ENCODE data around the gene ZNF775.

Gene ZNF775

DNA sequence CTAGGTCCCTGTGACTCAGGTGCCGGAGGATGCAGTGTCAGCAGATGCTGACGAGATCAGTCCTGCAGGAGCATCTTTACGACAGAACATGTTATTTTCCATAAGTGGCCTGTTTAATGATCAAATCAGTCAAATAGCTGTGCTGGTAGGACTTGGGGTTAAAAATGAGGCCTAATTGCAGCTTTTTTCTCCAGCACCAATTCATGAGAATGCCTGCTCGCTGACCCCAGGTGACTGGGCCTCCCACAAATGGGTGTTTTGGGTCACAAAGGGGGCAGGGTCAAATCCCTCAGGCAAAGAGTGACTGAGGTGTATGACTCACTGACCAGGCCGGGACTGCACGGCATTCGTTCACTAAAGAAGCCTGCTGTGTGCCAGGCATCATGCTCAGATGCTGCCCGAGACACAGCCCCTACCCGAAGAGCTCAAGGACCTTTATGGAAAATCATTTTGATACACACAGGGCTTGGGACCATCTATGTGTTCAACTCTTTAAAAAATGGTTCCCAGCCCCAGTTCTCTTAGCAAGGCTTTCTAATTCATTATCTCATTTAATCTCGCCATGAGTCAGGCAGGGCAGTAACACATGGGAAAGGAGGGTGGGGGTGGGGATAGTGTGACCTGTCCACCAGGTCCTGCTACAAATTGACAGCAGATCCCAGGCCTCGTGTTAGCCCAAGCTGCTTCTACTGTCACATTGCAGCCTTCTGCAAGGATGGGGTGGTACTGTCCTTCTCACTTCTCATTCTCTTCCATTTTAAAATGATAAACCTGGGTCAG, 21.1 kb downstream of the ZNF775 start:
- no peak for DNase-seq (ENCODE audit: low read depth in 2 of 3, low spot score in 2 of 3)

DNA sequence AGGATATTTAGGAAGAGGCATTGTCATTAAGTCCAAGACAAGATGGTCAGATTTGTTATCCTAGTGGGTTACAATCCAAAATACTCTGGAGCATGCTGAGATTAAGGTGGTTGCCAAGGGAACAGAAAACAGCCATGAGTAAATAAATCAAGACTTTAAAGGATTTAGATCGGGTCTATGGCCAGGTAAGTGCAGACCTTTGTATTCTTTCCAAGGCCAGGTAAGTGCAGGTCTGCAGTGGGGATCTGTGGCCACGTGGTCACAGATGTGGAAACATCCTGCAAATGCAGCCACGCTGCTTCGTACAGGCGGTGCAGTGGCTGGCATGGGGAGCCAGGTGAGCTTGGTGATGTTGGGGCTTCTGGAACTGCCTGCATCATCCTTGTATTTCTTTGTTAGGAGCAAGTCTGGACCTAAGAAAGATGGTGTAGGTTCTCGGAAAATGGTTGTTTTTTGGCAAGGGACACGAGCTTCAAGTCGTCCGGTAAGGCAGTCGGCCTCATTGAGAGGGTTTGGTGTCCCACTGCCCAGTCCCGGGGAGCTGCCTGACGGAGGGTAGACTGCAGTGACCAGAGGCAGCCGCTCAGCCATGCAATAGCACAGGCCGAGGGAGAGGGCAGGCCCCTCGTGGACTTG, 21.8 kb downstream of the ZNF775 start:
- no peak for DNase-seq (ENCODE audit: low read depth in 2 of 3, low spot score in 2 of 3)

DNA sequence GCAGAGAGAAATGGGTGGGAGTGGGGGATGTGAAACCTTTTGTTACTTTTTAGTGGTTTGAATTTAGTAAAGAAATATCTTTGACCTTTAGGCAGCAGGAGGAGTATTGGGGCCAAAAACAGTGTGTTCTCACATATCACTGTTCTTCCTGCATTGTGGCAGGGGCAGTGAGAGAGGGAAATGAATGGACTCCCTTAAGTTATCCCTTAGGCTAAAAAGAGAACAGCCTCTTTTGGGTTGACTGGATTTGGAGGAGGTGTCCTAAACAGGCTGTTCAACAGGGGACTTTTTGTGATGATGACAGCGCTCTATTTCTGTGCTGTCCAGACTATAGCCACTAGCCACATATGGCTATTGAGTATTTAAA, 22.3 kb downstream of the ZNF775 start:
- no peak for DNase-seq (ENCODE audit: low read depth in 2 of 3, low spot score in 2 of 3)

DNA sequence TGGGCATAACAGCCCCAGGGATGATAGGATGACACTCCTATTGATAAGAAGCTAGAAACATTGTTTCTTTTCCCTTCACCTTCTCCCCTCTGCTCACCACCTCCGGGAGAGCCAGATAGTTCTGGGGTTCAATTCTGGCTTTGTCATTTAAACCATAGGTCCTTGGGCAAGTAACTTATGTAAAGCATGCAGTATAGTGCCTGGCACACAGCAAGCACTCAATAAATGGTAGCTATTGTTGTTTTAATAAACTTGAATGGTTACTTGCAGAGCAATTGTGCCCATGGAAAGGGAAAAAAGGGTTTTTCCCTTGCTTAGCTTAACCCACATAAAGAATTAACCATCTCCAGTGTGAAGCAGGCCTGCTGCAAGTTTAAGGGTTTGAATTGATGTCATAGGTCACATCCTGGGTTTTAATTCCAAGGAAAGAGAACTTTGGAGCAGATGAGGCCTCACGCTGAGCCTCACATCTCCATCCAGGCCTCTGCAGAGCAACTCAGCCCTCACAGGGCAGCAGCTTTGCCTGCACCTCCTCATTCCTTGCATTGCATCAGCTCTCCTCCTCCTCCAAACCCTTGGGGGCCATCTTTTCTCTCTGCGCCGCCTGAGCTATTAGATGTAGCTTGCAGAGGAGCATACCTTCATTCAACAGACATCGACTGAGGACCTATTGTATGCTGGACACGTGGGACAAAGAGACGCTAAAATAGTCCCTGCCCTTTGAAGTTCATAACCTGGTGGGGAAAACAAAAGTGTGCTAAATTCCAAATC, 22.9 kb downstream of the ZNF775 start:
- DNase-seq (ENCODE audit: low read depth in 2 of 3, low spot score in 2 of 3), result no peak

DNA sequence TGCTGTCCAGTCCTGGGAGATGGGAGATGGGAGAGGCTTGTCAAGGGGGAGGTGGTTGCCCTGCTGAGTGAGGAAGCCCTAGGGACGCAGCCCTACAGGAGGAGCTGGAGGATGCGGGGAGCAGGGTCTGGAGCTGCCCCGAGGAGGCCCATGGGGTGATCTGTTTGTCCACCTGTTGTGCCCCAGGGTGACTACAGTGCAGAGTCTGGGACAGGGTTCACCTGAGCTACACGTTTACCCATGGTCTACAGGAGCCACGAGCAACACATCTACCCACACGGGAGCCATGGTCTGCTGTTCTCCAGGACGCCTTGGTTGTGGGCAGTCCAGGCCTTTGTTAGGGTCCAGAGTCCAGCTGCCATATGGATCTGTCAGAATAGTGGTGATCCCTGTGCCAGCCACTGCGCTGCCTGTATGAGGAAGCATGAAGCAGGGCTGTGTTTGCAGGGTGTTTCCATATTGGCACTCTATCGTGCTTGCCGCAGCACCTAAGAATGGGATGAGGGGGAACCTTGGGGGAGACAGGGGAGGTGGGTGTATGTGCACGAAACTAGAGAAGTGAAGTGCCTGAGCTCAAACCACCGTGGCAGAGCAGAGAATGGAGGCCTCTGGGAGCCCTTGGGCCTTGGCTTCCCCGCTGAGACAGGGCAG, 23.7 kb downstream of the ZNF775 start:
- no peak for DNase-seq (ENCODE audit: low read depth in 2 of 3, low spot score in 2 of 3)

DNA sequence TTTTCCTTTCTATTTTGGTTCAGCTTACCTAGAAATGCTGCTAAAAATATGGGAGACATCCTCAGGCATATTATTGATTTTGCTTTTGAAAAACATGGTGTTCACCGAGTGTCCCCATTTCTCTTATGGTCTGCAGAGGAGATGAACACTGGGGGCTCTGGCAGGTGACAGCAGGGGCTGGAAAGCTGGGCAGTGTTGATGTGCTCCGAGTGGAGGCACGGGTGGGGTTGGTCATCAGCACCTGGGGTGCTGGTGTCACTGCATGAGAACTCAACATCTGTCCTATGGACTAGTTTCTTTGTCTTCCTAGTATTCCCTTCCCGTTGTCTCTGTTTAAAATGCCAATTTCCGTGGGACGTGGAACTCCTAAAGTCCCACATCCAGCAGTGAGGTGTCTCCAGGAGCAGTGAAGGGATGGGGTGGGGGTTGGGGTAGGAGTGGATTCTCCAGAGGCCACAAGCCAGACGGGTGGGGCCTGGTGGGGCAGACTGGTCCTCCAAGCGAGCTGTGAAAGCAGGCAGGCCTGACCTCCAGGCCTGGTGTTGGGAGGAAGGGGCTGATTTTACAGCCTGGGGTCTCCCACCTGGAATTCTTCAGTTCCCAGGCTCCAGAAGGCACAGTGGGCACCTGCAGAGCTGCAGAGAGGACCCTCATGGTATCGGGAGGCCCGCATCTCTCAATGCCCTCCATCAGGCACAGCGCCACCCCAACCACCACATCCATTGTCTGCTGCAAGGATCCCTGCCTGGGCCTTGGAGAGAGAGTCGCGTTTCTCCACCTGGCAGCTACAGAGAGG, 24.4 kb downstream of the ZNF775 start:
- DNase-seq (ENCODE audit: low read depth in 2 of 3, low spot score in 2 of 3), result no peak

DNA sequence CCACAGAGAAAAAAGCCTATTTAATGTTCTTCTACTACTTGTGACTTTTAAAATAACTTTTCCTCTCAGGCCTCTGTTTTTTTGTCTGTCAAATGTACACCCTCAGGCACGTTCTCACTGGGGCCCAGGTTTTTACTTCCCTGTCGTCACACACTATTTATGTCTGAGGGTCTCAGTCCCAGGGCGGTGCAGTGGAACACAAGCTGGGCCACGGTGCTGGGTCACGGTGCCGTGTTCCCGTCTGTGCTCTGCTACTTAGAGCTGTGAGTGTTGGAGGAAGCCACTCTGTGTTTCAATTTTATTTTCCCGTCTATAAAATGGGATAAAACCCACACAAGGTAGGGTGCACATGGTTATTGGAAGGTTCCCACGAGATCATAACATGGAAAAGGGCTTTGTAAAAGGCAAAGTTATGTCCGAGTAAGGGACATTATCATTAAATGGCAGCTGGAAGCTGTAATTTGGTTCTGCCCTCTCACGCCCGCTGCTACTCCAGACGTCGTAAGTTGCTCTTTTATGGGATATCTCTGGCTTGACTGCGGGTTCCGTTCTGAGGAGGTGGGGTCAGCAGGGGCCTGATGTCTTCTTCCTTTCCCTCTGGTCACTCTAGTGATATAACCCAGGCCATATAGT, 25.2 kb downstream of the ZNF775 start:
- no peak for DNase-seq (ENCODE audit: low read depth in 2 of 3, low spot score in 2 of 3)

DNA sequence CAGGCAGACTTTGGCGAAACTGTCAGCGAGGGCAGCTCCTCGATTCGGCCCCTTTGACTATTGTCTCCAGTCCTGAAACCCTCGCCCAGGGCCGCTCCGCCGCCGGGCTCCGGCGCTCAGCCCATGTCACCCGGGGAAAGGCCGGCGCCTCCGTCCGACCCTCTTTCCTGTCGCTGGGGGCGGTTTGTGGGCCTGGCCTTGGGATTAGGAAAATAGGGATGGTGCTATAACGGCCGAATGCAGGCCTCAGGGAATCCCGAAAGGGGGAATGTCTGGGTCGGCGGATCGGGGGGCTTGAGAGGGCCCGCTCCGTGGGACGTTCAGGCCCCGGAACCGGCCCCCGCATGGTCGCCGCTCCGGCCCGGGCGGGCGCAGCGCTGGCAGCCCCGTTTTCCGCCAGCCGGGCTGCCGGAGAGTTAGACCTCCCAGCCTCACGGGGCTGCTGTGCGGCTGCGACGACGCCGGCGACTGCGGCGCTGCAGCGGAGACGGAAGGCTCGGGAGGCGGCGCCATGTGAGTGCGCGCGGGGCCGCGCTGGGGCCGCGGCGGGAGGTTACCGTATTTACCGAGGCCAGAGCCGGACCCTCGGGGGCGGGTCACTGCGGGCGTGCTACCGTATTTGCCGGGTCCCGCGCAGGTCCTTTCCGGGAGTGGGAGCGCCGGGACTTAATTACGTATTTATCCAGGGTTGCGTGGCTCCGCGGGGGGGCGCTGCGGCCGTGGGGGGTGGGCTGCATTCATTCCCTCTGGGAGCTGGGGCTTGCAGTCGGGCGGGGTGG, 25.9 kb downstream of the ZNF775 start:
- DNase-seq (ENCODE audit: low read depth in 2 of 3, low spot score in 2 of 3), result peak; percentile 40 to 72 (median 59)

DNA sequence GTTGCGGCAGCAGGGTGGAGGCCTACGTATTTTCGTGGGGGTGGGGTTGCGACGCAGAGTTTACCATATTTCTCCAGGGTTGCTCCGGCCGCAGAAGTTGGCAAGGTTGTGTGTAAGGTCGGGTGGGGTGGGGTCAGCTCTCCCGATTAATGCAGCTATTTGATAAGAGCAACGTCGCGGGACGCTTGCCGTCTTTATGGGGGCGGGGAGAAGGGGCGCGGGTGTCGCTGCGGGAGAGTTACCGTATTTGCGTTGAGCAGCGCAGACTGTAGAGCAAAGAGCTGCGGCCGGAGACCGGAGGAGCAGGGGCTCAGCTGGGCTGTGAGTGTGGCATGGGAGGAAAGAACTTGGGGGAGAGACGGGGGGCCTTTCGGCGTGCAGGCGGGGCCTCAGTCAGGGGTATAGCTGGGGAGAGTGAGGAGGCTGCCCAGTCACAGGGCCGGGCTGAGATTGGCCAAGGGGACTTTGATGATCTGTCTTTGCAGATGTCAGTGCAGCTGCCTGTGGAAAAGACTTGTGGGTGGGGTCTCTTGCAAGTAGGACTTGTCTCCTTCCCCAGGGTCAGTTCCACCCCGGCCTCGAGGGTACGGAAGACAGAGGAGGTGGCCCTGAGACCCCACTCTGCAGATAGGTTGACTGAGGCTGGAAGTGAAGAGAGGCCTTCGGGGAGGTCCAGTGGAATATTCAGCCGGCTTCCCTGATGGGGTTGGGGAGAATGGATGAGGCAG, 26.6 kb downstream of the ZNF775 start:
- no peak for DNase-seq (ENCODE audit: low read depth in 2 of 3, low spot score in 2 of 3)

DNA sequence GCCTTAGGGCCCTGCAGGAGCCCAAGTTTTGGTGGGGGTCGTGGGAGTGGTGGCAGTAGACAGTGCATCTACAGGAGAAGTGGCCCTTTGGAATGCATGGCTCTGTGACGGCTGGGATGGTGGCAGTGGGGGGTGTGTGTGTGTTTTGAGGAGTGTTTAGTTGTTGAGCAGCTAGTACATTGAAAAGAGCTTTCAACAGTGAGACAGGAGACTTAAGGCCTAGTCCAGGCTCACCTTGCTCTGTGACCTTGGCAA, 27.1 kb downstream of the ZNF775 start:
- no peak for DNase-seq (ENCODE audit: low read depth in 2 of 3, low spot score in 2 of 3)

DNA sequence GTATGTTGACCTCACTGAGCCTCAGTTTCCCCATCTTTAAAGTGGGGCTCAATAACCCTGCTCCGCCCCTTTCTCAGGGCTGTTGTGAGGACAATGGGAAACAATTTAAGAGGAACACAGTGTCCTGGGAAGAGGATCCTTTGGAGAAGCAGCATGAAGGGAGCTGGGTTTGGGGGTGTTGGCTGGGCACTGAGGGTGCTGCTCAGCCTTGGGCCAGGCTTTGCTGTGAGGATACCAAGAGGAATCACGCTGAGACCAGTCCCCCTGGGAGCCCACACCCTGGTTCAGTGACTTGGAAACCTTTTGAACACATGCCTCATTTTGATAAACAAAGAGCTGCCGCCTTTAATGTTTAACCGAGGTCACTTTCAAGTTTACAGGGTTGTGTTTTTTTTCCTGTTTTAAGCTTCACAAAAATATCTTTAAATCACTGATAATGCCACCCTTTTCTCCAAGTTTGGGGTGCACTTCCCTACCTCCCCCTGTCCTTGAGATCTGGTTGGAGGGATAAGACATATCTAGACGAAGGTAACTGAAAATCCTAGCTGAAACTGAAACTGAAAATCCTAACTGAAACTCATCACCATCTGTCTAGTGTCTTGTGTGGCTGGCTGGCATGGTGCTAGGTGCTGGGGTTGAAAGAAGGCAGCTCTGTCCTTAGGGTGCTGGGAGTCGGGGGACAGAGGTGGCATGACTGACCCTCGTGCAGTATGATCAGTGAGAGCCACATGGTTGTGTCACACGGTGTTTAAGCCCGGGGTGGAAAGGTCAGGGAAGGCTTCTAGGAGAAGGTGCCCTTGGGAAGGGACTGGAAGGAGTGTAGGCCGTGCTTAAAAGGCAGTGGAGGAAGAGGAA, 27.7 kb downstream of the ZNF775 start:
- no peak for DNase-seq (ENCODE audit: low read depth in 2 of 3, low spot score in 2 of 3)

DNA sequence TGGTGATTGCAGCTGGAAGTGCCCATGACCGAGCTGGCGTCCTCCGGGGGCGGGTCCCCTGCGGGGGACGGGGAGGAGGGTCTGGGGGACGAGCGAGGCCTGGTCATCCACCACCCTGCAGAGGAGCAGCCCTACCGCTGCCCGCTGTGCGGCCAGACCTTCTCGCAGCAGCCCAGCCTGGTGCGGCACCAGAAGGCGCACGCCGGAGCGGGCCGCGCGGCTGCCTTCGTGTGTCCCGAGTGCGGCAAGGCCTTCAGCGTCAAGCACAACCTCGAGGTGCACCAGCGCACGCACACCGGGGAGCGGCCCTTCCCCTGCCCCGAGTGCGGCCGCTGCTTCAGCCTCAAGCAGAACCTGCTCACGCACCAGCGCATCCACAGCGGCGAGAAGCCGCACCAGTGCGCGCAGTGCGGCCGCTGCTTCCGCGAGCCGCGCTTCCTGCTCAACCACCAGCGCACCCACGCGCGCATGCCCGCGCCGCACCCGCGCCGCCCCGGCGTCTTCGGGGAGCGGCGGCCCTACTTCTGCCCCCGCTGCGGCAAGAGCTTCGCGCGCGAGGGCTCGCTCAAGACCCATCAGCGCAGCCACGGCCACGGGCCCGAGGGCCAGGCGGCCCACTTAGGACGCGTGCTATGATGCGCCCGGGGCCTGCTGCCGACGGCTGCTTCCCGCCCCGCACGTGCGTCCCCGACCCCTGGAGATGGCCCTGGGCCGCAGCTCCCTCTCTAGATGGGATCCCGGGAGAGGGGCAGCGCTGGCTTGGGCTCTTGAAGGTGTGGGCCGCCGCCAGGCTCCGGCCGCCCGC, 28.7 kb downstream of the ZNF775 start:
- no peak for DNase-seq (ENCODE audit: low read depth in 2 of 3, low spot score in 2 of 3)

DNA sequence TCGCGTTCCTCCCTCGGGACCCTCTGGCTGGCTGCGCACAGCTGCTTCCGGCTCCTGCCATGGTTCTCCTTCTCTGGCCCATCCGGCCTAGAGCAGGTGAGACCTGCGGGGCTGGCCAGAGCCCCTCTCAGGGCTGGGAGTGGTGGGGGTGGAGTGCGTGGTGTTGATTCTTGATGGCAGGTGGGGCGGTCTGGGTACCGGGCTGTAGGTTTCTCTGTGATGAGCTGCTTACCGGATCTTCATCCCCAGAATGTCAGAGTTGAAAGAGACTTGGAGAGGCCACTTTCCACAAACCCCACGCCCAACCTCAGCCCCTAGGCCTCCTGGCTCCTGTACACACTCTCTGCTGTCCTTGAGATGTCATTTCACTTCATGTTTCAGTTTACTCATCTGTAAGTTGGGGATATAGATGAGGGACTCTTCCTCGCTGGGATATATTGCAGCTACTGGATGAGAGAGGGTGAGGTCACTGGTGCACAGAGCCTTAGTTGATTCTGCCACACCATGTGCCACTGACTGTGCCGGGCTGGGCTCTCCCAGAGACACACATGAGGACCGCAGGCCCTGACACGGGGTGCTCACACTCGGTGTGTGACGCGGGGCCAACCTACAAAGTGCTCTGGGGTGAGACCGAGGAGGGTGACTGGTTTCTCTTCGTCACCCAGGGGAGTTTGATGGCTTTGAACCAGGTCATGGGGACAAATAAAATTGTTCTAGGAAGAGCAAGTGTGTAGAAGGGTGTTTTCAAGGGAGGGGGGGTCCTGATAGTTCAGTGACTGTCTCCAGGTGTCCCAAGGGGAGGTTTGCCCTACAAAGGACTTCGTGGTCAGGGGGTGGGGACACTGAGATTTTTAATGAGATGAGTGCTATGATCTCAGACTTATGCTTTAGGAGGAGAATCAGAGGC, 29.5 kb downstream of the ZNF775 start:
- DNase-seq (ENCODE audit: low read depth in 2 of 3, low spot score in 2 of 3), result no peak

DNA sequence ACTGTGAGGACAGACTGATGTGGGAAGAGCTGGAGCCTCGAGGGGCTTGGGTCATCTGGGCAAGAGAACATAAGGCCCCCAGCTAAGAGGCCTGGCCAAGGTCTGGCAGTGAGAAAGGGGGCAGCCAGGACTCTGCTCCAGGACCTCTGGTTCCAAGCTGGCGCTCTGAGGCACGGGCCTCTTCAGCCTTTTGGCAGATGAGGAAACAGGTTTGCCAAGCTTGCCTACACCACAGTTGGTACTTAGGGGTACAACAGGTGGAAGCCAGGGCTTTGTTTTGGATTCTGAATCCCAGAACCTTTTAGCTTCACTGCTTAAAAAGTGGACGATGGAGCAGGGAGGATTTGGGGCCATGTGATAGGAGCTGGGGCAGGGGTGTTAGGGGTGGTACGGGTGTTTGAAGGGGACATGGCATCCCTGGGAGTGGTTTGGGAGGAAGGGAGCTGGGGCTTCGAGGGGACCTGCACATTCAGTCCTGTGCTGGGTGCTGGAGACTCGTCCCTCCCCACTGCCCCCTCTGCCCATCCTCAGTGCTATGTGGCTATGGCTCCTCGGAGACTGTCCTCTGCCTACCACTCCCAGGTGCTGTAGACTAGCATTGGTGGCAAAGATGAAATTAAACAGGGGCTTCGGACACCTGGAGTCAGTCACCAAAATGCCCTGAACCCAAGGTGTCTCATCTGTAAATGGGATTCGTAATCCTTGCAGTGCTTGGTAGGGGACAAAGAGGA, 30.3 kb downstream of the ZNF775 start:
- no peak for DNase-seq (ENCODE audit: low read depth in 2 of 3, low spot score in 2 of 3)

DNA sequence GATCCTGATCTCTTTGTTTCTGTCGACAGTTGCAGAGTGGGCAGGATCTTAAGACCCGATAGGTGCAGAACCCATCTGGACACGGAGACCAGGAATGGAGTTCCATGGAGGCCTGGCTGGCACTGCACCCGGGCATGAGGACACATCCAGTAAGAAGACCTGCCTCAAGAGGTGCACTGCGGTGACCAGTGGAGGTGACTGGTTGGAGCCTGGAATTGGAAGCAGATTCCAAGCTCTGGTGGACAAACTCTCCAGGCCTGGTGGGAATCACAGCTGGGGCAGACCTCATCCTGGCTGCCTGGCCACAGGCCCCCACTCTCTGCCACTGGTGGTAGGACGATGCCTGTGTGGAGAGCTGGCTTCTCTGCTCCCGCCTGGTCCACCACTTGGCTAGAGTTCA, 31.0 kb downstream of the ZNF775 start:
- DNase-seq (ENCODE audit: low read depth in 2 of 3, low spot score in 2 of 3), result no peak
